Erythroblast (primary cell): Measurements from ENCODE around the gene GPX4.

Source experiments
- DNase-seq, 2 experiments: peaks; one replicate each; lab custom pipeline; 2025; lab: John Stamatoyannopoulos, UW
- GATA1 ChIP-seq: IDR thresholded peaks from 2 replicates; pipeline ENCODE4 v1.6.1; 2011; ENCODE audit warnings: low read depth, mild to moderate bottlenecking, control low read depth, low read length, moderate library complexity
- POLR2A ChIP-seq: IDR thresholded peaks from 2 replicates; pipeline ENCODE4 v1.6.1; 2011; ENCODE audit warnings: mild to moderate bottlenecking, low read length

GPX4 gene

GRCh38 chr19:1103708-1104310, at the start of gene GPX4:
TSS of gene GPX4 (plus strand) at chr19:1103994. CDS start at chr19:1104044, 50 bp downstream.
- TF ChIP-seq POLR2A = peak; percentile 87
- TF ChIP-seq GATA1 = no peak
- peak; percentile 100 for DNase-seq

- no peak for DNase-seq
- TF ChIP-seq GATA1 (no peak), POLR2A (no peak)
These were observed 49.4 kb upstream of the GPX4 start for GRCh38 chr19:1054102-1055027.

GRCh38 chr19:1055028-1055425, 48.8 kb upstream of the GPX4 start:
- TF ChIP-seq GATA1 (no peak), POLR2A (no peak)

GRCh38 chr19:1055886-1056620, 47.7 kb upstream of the GPX4 start:
- no peak for DNase-seq
- TF ChIP-seq GATA1 = no peak
- no peak for TF ChIP-seq POLR2A

More at GRCh38 chr19:1055028-1055425, 48.8 kb upstream of the GPX4 start:
- DNase-seq = no peak

- TF ChIP-seq GATA1 (no peak), POLR2A (no peak)
- DNase-seq = no peak
These were observed 46.5 kb upstream of the GPX4 start for GRCh38 chr19:1057176-1057855.

GRCh38 chr19:1058112-1058511, 45.7 kb upstream of the GPX4 start:
- no peak for DNase-seq
- TF ChIP-seq GATA1 = no peak
- TF ChIP-seq POLR2A = no peak

- no peak for DNase-seq
- TF ChIP-seq POLR2A (no peak), GATA1 (no peak)
These were observed 43.1 kb upstream of the GPX4 start for GRCh38 chr19:1060689-1061088.

- DNase-seq = no peak
- TF ChIP-seq POLR2A = no peak
- no peak for TF ChIP-seq GATA1
These were observed 41.8 kb upstream of the GPX4 start for GRCh38 chr19:1061987-1062386.

GRCh38 chr19:1062387-1063029, 41.3 kb upstream of the GPX4 start:
- no peak for DNase-seq
- no peak for TF ChIP-seq GATA1
- no peak for TF ChIP-seq POLR2A

GRCh38 chr19:1063030-1063908, 40.5 kb upstream of the GPX4 start:
- DNase-seq = peak; percentile 85 to 86
- TF ChIP-seq GATA1 (no peak), POLR2A (no peak)

- TF ChIP-seq GATA1 = no peak
- no peak for TF ChIP-seq POLR2A
- DNase-seq = no peak
These were observed 39.7 kb upstream of the GPX4 start for GRCh38 chr19:1063909-1064660.
